ENCODE data around the gene ZXDC.

DNA sequence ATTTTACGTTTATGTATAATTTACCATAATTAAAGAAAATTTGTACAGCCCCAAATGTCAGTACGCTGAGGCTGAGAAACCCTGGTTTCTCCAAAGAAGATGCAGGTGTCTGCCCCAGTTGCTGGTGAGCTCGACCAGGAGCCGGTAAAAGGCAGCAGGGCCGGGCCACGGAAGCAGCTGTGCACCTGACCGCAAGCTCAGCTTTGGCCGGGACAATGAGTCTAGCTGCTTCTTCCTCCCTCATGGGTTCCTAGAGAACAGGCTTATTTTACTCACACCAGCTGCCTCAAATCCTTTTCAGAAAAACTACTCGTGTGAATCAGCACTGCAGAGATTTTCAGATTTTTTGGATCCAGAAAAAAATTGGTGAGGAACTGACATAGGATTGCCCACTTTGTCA lies 18.0 kb upstream of the ZXDC start:
- TF ChIP-seq, protein P1, sequence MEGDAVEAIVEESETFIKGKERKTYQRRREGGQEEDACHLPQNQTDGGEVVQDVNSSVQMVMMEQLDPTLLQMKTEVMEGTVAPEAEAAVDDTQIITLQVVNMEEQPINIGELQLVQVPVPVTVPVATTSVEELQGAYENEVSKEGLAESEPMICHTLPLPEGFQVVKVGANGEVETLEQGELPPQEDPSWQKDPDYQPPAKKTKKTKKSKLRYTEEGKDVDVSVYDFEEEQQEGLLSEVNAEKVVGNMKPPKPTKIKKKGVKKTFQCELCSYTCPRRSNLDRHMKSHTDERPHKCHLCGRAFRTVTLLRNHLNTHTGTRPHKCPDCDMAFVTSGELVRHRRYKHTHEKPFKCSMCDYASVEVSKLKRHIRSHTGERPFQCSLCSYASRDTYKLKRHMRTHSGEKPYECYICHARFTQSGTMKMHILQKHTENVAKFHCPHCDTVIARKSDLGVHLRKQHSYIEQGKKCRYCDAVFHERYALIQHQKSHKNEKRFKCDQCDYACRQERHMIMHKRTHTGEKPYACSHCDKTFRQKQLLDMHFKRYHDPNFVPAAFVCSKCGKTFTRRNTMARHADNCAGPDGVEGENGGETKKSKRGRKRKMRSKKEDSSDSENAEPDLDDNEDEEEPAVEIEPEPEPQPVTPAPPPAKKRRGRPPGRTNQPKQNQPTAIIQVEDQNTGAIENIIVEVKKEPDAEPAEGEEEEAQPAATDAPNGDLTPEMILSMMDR (IDR thresholded peaks at IDR 0.05), result no peak
- no peak for TF ChIP-seq ZFX (IDR thresholded peaks at IDR 0.05; ENCODE audit: borderline replicate concordance)

Data from 22Rv1 (cell line).